GM12874 (cell line): ENCODE results near the gene CA10.

Experiments
- TF ChIP-seq, protein P1 (sequence below): IDR thresholded peaks from 2 replicates; pipeline ENCODE4 v1.5.1; 2011; ENCODE audit warnings: low read depth, mild to moderate bottlenecking, control low read depth, low read length, moderate library complexity; ENCODE audit not compliant: insufficient read depth

CA10 gene

GRCh38 chr17:51718983-51719382, 439.5 kb downstream of the CA10 start:
- TF ChIP-seq, protein P1, sequence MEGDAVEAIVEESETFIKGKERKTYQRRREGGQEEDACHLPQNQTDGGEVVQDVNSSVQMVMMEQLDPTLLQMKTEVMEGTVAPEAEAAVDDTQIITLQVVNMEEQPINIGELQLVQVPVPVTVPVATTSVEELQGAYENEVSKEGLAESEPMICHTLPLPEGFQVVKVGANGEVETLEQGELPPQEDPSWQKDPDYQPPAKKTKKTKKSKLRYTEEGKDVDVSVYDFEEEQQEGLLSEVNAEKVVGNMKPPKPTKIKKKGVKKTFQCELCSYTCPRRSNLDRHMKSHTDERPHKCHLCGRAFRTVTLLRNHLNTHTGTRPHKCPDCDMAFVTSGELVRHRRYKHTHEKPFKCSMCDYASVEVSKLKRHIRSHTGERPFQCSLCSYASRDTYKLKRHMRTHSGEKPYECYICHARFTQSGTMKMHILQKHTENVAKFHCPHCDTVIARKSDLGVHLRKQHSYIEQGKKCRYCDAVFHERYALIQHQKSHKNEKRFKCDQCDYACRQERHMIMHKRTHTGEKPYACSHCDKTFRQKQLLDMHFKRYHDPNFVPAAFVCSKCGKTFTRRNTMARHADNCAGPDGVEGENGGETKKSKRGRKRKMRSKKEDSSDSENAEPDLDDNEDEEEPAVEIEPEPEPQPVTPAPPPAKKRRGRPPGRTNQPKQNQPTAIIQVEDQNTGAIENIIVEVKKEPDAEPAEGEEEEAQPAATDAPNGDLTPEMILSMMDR, result no peak

GRCh38 chr17:51711581-51711980, 446.9 kb downstream of the CA10 start:
- TF ChIP-seq, protein P1, result no peak

DNA sequence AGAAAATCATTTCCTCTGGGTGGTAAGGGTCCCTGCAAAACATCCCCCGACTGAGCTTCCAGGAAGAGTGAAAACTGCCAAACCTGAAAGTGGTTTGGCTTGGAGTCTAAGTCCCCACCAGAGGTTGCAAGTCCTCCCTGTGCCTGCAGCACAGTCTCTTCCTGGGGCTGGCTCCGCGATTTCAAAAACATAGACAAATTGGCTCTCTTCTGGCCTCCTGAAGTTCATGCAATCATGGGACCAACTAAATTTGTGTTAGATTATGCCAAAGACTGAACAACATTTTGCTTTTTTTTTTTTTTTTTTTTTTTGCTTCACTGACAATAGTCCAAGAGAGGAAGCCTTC, 447.9 kb downstream of the CA10 start:
- TF ChIP-seq, protein P1, result no peak

GRCh38 chr17:51709694-51710633, 448.6 kb downstream of the CA10 start:
- TF ChIP-seq, protein P1, result no peak

GRCh38 chr17:51707216-51707615, 451.3 kb downstream of the CA10 start:
- TF ChIP-seq, protein P1, result no peak

DNA sequence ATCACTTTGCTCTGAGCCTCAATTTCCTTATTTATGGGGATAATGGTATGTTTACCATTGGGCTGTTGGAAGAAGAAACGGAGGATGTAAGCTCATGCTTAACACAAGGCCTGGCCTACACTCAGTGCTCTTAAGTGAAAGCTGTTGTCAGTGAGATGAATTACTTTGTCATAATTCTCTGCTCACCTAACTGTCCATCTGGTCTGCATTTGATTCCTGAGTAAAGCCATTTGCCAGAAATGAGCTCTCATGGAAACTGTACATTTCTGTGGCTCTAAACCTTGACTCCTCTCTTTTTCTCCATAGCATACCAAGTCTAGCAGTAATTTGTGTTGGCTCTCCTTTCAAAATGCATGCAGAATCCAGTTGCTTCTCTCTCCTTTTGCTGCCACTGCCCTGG, 452.4 kb downstream of the CA10 start:
- TF ChIP-seq, protein P1, result no peak

- TF ChIP-seq, protein P1, result no peak
These were observed 454.9 kb downstream of the CA10 start for GRCh38 chr17:51703361-51704341.
